Subcutaneous abdominal adipose tissue (tissue), 5 donors: Measurements from ENCODE around the gene THSD7A.

ENCODE experiments used
- H3K27ac ChIP-seq: one replicate; pipeline ENCODE4 v1.7.0; 2013; ENCODE audit warnings: low read depth, mild to moderate bottlenecking, inconsistent platforms, low read length, moderate library complexity
- H3K27me3 ChIP-seq, 5 donors: one replicate each; pipeline ENCODE4 v1.7.0; 2013; ENCODE audit warnings: low read length in 5 of 5, inconsistent platforms in 1 of 5; ENCODE audit not compliant: control insufficient read depth in 5 of 5, insufficient read depth in 4 of 5
- H3K36me3 ChIP-seq, 5 donors: one replicate each; pipeline ENCODE4 v1.7.0; 2013; ENCODE audit warnings: low read length in 5 of 5; ENCODE audit not compliant: control insufficient read depth in 5 of 5, insufficient read depth in 5 of 5
- H3K4me1 ChIP-seq, 5 donors: one replicate each; pipeline ENCODE4 v1.7.0; 2013; ENCODE audit warnings: low read length in 5 of 5, mild to moderate bottlenecking in 3 of 5, moderate library complexity in 1 of 5; ENCODE audit not compliant: control insufficient read depth in 5 of 5, insufficient read depth in 5 of 5
- H3K4me3 ChIP-seq, 5 donors: one replicate each; pipeline ENCODE4 v1.7.0; 2013; ENCODE audit warnings: low read length in 5 of 5, low read depth in 1 of 5
- H3K9ac ChIP-seq, 5 donors: one replicate each; pipeline ENCODE4 v1.7.0; 2013; ENCODE audit warnings: low read length in 5 of 5, mild to moderate bottlenecking in 4 of 5, moderate library complexity in 3 of 5
- H3K9me3 ChIP-seq, 5 donors: one replicate each; pipeline ENCODE4 v1.7.0; 2013; ENCODE audit warnings: low read length in 5 of 5; ENCODE audit not compliant: control insufficient read depth in 5 of 5
- donor health status: healthy.
- donor health status: healthy.
- donor health status: healthy.
- donor health status: healthy.
- donor health status: healthy.

Gene THSD7A

GRCh38 chr7:11786186-11786585, 45.8 kb downstream of the THSD7A start:
- Histone ChIP-seq H3K36me3 (no peaks in the 10 kb centered on the region), H3K27ac (no peak overlapping the region), H3K4me1 (no peaks in the 10 kb centered on the region), H3K9ac (no peak overlapping the region), H3K27me3 (no peaks in the 10 kb centered on the region), H3K4me3 (no peak overlapping the region), H3K9me3 (no peaks in the 10 kb centered on the region)

- H3K9ac ChIP-seq = no peak overlapping the region
- H3K9me3 ChIP-seq = no peaks in the 10 kb centered on the region
- no peak overlapping the region for H3K4me3 ChIP-seq
- no peak overlapping the region for H3K27ac ChIP-seq
- H3K4me1 ChIP-seq = no peaks in the 10 kb centered on the region
- no peaks in the 10 kb centered on the region for H3K27me3 ChIP-seq
- no peaks in the 10 kb centered on the region for H3K36me3 ChIP-seq
Observed at GRCh38 chr7:11784769-11785536, 47.0 kb downstream of the THSD7A start.

- no peaks in the 10 kb centered on the region for H3K36me3 ChIP-seq
- no peak overlapping the region for H3K4me3 ChIP-seq
- no peak overlapping the region for H3K9ac ChIP-seq
- H3K27me3 ChIP-seq = no peaks in the 10 kb centered on the region
- no peak overlapping the region for H3K27ac ChIP-seq
- H3K9me3 ChIP-seq = no peaks in the 10 kb centered on the region
- no peaks in the 10 kb centered on the region for H3K4me1 ChIP-seq
Observed at GRCh38 chr7:11779864-11780674, 51.9 kb downstream of the THSD7A start.

- Histone ChIP-seq H3K4me1 (no peaks in the 10 kb centered on the region), H3K4me3 (no peak overlapping the region), H3K9me3 (no peaks in the 10 kb centered on the region), H3K9ac (no peak overlapping the region), H3K36me3 (no peaks in the 10 kb centered on the region), H3K27ac (no peak overlapping the region), H3K27me3 (no peaks in the 10 kb centered on the region)
Observed at GRCh38 chr7:11776039-11776438, 56.0 kb downstream of the THSD7A start.

- no peaks in the 10 kb centered on the region for H3K4me1 ChIP-seq
- no peaks in the 10 kb centered on the region for H3K9me3 ChIP-seq
- H3K27ac ChIP-seq = no peak overlapping the region
- no peaks in the 10 kb centered on the region for H3K27me3 ChIP-seq
- H3K36me3 ChIP-seq = no peaks in the 10 kb centered on the region
- no peak overlapping the region for H3K4me3 ChIP-seq
- H3K9ac ChIP-seq = no peak overlapping the region
Observed at GRCh38 chr7:11775401-11775800, 56.6 kb downstream of the THSD7A start.

GRCh38 chr7:11768263-11768662, 63.7 kb downstream of the THSD7A start:
- no peaks in the 10 kb centered on the region for H3K4me1 ChIP-seq
- H3K4me3 ChIP-seq = no peak overlapping the region
- H3K27me3 ChIP-seq = no peaks in the 10 kb centered on the region
- no peaks in the 10 kb centered on the region for H3K36me3 ChIP-seq
- H3K9ac ChIP-seq = no peak overlapping the region
- no peaks in the 10 kb centered on the region for H3K9me3 ChIP-seq
- H3K27ac ChIP-seq = no peak overlapping the region

- H3K9me3 ChIP-seq = no peaks in the 10 kb centered on the region
- H3K27ac ChIP-seq = no peak overlapping the region
- no peaks in the 10 kb centered on the region for H3K27me3 ChIP-seq
- no peaks in the 10 kb centered on the region for H3K4me1 ChIP-seq
- H3K9ac ChIP-seq = no peak overlapping the region
- H3K4me3 ChIP-seq = no peak overlapping the region
- H3K36me3 ChIP-seq = no peaks in the 10 kb centered on the region
Observed at GRCh38 chr7:11767148-11767547, 64.8 kb downstream of the THSD7A start.

- H3K9me3 ChIP-seq = no peaks in the 10 kb centered on the region
- H3K4me1 ChIP-seq = no peaks in the 10 kb centered on the region
- no peaks in the 10 kb centered on the region for H3K36me3 ChIP-seq
- no peak overlapping the region for H3K4me3 ChIP-seq
- H3K27me3 ChIP-seq = no peaks in the 10 kb centered on the region
- no peak overlapping the region for H3K9ac ChIP-seq
- H3K27ac ChIP-seq = no peak overlapping the region
Observed at GRCh38 chr7:11760372-11760771, 71.6 kb downstream of the THSD7A start.

- H3K27me3 ChIP-seq = no peaks in the 10 kb centered on the region
Observed at GRCh38 chr7:11758627-11759111, 73.3 kb downstream of the THSD7A start.

GRCh38 chr7:11757153-11757552, 74.8 kb downstream of the THSD7A start:
- no peak overlapping the region for H3K9ac ChIP-seq
- H3K27ac ChIP-seq = no peak overlapping the region
- no peaks in the 10 kb centered on the region for H3K27me3 ChIP-seq
- H3K36me3 ChIP-seq = no peaks in the 10 kb centered on the region
- H3K9me3 ChIP-seq = no peaks in the 10 kb centered on the region
- H3K4me1 ChIP-seq = no peaks in the 10 kb centered on the region
- no peak overlapping the region for H3K4me3 ChIP-seq

More at GRCh38 chr7:11758627-11759111, 73.3 kb downstream of the THSD7A start:
- H3K36me3 ChIP-seq = no peaks in the 10 kb centered on the region
- H3K9me3 ChIP-seq = no peaks in the 10 kb centered on the region
- no peaks in the 10 kb centered on the region for H3K4me1 ChIP-seq
- H3K27ac ChIP-seq = no peak overlapping the region
- H3K4me3 ChIP-seq = no peak overlapping the region
- H3K9ac ChIP-seq = no peak overlapping the region
